ENCODE results near the gene SMPDL3B.

SMPDL3B gene, protein sequence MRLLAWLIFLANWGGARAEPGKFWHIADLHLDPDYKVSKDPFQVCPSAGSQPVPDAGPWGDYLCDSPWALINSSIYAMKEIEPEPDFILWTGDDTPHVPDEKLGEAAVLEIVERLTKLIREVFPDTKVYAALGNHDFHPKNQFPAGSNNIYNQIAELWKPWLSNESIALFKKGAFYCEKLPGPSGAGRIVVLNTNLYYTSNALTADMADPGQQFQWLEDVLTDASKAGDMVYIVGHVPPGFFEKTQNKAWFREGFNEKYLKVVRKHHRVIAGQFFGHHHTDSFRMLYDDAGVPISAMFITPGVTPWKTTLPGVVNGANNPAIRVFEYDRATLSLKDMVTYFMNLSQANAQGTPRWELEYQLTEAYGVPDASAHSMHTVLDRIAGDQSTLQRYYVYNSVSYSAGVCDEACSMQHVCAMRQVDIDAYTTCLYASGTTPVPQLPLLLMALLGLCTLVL

DNA sequence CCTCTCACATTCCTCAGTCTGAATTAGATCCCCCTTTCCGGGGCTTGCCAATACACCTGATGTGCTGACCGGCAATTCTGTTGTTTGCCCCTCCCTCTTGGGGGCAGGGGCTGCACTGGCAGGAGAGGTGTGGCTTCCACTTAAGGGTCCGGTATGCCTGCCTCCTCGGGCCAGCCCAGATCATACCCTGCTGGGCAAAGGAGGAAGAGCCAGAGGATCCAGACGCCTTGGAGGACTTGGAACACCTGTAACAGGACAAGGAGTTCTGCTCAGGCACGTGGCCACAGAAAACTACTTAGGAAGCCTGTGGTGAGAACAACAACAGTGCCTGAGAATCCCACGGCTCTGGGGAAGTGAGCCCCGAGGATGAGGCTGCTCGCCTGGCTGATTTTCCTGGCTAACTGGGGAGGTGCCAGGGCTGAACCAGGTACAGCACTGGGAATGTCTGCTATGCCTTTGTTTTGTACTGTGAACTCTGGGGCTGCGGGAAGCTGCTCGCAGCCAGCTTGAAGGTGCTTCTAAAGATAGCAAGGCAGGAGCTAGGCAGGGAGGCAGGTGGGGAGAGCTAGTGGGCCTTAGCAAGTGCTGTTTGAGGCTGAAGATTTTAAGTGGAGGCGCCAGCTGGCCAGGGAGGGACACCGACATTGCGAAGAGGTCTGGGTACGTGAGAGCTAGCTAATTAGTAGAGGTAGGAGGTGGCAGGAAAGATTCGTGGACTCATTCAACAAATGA, at the start of gene SMPDL3B:
TSS of gene SMPDL3B (plus strand) at position 183 of the 732 bp plus-strand sequence. CDS start at position 367, 184 bp downstream.
- DNase-seq = peak; percentile 80

DNA sequence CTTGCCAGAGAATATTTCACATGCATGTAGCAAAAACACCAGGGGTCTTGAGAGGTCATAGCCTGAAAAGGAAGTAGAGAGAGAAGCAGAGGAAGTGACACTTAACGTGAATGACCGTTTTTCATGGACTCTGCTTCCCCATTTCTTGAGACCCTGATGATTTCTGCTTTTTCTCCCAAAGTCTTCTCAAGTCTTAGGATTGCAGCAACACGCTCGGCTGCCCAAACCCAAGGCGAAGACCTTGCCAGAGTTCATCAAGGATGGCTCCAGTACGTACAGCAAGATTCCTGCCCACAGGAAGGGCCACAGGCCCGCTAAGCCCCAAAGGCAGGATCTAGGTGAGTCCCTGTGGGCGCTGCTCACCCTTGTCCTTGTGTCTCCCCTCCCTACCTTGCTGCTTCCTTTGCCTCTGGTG, 49.7 kb upstream of the SMPDL3B start:
- no peak for DNase-seq

DNA sequence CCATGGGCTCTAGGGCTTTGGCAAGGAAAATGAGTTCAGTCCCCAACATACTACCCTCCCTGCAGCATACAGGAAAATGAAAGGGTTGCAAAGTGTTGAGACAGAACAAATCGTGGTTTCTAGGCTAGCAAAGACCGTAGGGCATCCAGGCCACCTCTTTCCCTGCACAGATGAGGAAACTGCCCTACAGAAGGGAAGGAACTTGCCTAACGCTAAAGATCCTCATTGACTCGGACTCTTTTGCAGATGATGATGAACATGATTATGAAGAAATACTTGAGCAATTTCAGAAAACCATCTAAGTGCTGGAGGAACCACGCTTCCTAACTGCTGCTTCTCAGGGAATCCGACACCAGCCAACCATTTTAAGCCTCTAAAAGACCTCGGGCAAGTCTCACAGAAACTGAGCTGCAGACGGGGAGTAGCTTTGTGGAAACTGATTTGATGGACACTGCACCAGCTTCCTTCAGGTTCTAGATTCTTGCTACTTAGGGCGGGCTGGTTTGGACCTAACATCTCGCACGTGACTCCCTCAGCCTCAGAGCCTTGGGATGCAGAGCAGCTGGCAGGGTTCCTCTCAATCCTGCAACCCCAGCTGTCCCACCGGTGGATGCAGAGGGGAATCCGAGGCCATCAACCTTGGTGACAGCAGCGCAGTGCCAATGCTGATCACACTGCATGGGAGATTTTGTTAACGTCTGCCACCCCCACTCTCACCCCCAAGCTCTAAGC, 49.0 kb upstream of the SMPDL3B start:
- DNase-seq = no peak

DNA sequence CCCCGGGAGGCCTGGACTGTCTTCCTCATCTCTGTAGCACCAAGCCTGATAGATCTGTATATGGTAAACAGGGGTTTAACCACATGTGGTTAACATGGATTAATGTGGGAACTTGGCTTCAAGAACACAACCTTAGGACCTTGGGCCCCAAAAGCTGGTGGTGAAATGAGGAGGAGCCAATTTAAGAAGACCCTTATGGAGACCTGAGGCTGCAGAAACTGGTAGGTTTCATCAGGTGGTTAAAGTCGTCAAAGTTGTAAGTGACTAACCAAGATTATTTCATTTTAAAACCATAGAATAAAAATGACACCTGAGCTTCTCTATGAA, 48.5 kb upstream of the SMPDL3B start:
- DNase-seq = no peak

DNA sequence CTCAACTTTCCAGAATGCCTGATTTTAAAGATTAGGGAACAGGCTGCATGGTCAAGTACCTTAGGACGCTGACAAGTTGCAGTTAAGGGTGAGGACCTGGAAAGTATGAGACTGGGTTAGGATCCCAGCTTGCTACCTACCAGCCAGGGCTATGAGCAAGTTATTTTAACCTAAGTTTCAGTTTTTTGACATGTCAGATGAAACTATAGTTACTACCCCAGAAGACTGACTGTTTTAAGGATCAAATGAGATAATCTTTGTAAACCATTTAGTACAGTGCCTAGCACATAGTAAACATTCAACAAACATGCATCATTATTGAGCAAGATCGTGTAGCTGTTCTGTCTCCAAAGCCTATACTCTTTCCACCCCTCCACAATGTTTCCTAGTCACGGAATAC, 48.1 kb upstream of the SMPDL3B start:
- DNase-seq = no peak

DNA sequence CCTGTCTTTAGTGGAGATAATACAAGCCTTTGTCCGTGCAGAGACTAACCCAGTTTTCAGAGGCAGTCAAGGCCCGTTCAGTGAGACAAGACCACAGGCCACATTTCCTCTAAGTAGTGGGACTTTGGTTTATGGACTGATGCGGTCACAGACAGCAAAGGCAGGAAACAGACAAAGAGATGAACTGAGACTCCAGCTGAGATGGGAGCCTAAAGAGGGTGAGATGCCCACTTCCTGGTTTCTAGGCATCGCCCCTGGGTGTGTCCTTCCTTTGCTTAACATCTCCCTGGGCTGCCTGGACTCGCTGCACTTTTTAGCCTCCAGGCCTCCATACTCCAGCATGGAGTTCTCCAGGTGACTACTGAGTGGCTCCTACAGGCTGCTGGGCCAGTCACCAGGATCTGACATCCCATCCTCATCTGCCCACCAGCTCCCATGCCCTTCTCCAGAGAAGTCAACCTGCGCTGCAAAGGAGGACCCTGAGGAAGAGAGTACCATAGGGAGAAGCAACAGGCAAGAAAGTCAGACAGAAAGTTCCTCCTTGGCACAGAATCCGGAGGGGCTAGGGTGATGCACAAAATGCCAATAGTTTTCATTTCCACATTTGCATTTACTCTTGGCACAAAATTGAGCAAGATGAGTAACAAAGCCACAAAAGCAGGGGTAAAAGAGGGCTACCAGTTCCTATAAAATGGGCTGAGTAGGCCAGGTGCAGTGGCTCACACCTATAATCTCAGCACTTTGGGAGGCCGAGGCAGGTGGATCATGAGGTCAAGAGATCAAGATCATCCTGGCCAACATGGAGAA, 47.4 kb upstream of the SMPDL3B start:
- DNase-seq = no peak

DNA sequence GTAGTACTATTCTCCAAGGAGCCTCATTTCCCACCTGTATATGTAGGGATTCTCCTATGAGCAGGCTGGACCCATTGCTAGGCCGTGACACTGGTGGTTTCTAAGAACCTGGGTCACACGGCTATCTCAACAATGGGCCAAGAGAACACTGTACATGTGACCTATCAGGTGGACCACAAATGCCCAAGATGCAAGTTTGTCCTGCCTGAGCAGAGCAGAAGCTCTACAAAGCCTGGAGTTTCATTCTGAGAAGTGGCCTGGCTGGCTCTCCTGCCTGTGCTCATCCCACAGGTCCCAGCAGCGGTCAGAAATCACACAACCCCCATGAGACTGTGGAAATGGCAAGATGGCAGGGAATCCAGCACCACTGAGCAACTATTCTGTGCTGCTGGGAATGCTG, 45.3 kb upstream of the SMPDL3B start:
- DNase-seq = no peak

DNA sequence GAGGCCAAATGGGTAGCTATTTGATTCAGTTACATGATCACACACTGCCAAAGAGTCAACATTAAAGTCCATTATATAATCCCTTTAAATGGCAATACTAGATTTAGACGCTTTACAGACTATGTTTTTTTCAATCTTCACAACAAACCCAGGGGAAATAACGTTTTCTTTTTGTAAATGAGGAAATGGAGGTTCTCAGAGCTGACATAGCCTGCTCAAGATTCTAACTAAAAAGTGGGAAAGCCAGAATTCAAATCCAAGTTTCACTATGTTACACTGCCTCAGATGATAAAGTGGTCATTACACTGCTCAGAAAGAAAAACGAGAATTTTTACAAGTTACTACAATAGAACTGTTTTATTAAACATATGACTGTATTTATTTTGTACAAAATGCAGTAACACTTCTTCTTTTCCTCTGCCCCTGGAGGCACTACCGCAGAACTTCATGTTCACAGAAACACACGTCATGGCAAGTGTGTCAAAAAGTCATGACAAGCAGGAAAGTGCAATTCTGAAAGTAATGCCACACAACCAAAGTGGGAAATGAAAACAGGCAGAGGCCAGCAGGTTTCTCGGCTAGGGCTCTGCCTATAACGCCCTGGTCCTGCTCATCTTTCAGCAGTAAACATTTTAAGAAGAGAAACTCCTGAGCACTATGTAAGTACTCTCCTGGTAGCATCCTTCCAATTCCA, 43.5 kb upstream of the SMPDL3B start:
- DNase-seq = no peak

DNA sequence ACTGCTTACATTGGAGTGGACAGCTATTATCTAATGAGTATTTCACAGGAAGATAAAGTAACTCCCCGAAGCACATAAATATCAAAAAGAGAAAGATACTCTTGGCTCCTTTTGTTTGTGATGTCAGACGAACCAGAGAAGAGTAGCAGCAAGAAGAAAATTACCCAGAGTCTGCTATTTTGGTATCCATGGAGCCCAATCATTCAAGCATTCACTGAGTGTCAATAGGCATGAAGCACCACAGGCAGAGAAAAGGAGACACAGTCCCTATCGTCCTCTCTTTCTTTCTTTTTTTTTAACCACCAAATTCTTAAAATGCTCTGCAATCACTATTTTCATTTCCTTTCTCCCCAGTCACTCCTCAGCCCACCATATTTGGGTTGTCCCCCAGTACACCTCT, 40.3 kb upstream of the SMPDL3B start:
- no peak for DNase-seq

DNA sequence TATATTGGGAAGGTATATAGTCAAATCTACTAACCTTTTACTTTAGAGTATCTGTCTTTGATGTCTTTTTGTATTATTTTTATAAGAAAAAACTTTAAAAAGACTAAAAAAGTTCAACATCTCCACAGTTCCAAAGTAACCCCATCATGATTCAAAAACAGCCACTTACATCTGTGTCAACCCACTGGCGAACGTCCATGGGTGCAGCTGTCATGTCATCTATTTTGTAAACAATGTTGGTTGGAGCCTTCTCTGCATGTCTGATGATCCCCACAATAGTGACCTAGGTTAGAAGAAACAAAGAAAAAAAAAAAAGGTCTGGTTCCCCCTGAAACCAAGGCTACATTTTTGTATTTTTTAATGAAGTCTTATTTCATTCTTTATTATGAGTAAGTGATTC, 28.0 kb upstream of the SMPDL3B start:
- no peak for DNase-seq

DNA sequence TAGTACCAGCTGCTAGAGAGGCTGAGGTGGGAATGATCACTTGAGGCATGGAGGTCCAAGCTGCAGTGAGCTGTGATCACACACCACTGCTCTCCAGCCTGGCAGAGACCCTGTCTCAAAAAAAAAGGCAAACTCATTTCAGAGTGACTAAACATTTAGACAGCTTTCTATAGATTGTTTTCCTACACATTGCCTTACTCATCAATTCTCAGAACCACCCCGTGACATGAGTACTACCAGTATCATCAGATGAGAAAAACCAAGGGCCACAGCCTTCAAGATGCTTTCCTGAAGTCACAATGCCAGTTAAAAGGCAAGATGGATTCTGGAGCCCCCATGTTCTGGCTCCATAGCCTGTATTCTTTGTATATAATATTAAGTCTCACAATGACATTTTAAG, 22.4 kb upstream of the SMPDL3B start:
- DNase-seq = no peak

DNA sequence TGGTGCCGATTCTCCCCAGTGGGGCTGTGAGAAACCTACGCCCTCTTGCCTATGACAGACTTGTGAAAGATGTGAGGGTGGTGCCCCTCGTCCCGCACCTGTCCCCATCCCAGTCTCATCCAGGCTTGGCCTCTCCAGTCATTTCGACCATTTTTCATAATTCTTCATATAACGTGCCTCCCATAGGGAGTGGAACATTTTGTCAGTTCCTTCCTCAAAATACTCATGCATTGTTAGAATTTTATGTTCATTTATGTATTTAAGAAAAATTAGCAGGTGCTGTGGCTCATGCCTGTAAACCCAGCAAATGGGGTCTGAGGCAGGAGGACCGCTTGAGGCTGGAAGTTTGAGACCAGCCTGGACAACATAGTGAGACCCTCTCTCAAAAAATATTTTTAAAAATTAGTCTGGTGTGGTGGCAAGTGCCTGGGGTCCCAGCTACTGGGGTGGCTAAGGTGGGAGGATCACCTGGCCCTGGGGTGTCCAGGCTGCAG, 19.7 kb upstream of the SMPDL3B start:
- DNase-seq = no peak

DNA sequence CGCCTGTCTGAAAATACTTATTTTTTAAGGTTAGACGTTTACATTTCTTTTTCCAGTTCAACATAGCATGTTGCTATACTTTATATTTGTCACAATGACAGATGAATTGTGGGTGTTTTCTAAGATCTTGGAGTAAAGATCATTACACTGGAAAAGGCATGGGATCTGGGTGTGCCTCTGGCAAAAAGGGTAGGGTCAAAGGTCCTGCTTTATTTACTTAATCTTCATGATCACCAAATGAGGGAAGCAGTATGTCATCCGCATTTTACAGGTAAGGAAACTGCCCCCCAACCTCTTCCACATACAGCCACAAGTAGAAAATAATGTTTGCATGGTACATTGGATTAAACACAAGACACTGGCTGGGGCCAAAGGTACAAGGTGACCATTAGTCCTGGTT, 12.5 kb upstream of the SMPDL3B start:
- no peak for DNase-seq

DNA sequence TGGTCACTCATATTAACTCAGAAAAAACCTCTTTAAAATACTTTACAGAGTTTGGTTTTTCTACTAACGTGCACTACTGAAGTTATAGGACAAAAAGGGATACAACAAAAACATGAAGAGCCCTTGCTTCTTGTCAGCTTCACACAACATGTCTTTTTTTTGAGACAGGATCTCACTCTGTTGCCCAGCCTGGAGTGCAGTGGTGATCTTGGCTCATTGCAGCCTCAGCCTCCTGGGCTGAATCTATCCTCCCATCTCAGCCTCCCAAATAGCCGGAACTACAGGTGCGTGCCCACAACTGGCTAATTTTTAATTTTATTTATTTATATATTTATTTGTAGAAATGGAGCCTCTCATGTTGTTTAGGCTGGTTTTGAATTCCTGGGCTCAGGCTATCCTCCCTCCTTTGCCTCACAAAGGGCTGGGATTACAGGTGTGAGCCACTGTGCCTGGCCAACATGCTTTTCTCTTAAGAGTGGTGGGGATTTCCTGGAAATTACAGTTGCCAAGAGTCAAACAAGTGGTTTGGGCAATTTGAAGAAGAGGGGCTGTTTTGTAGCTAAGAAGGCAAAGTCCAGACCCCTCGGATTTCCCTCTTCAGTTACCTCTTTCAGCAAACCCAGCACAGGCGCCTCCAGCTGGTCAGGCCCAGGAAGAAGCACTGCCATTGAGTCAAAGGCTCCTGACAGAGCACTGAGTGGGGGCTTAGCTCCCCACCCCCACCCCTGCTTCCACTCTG, 6.4 kb upstream of the SMPDL3B start:
- no peak for DNase-seq

DNA sequence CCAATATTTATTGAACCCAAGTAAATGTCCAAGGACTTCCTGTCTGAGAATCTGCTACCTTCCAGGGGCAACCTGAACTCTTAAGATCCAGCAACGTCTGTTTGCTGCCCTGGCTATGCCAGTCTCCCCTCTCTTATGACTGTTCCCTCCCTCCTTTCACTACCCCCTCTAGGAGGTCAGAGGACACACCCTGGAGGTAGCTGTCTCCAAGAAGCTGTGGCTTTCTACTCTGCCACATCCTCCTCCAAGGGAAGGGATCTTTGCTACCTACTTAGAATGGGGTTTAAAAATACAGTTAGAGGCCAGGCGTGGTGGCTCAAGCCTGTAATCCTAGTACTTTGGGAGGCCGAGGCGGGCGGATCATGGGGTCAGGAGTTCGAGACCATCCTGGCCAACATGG, 3.6 kb upstream of the SMPDL3B start:
- no peak for DNase-seq

DNA sequence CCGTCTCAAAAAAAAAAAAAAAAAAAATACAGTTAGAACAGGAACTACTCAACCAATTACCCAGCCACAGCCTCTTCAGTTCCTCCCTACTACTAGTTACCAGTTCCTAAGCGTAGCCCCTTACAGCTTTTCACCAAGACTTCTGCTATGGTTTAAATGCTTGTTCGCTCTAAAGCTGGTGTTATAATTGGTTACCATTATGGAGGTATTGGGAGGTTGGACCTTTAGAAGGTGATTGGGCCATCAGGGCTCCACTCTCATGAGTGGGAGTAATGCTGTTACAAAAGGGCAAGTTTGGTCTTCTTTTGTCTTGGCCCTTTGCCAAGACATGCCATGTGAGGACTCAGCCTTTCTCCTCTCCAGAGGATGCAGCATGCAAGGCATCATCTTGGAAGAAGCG, 3.0 kb upstream of the SMPDL3B start:
- no peak for DNase-seq

DNA sequence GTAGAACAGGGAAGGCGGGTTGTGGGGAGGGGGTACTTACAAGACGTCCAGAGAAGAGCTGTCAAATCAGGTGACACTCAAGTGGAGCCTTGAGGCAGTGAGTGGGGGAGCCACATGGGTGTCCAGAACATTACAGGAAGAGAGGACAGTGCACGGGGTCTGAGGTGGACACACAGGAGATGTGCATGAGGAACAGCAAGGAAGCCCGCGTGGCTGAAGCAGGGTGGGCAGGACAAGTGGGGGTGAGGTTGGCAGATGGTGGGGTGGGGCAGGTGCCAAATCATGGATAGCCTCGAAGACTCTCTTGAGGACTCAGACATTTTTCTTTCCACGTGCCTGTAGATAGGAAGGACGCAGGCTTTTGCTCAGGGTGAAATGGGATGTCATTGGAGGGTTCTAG, 921 bp downstream of the SMPDL3B start:
- DNase-seq = peak; percentile 47

DNA sequence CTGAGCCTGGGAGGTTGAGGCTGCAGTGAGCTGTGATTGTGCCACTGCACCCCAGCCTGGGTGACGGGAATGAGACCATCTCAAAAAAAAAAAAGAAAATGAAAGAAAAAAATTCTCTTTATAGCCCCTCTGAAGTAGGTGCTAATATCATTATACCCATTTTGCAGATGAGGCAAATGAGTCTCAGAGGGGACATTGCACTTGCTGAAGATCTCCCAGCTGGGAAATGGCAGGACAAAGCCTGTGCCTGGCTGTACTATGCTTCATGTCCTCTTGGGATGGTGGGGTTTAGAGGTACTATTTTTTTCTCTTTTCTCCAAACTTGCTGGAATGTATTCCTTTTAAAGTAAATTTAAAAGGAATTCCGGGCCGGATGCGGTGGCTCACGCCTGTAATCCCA, 1.6 kb downstream of the SMPDL3B start:
- DNase-seq = no peak

DNA sequence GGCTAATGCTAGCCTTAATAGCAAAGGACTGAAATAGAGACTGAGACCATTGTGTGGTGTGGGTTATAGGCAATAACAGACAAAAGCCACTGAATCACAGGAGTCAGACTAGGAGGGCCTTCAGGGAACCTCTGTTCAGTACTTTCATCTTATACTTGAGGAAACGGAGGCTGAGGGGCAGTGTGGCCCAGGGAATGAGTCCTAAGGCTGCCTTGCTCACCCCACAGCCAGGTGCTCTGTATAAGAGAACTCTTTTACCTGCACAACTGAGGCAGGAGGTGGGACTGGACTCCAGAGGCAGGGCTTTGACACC, 2.7 kb downstream of the SMPDL3B start:
- DNase-seq = no peak

DNA sequence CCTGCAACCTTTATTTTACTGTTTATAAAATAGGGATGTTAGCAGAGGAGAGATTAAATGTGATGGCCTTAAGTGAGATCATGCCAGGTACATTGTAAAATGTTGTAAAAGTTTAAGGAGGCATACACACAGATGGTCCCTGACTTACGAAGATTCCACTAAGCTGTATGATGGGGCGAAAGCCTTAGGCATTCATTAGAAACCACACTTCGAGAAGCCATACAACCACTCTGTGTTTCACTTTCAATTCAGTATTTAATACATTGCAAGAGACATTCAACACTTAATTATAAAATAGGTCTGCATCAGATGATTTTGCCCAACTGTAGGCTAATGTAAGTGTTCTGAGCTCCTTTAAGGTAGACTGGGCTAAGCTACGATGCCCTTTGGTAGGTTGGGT, 3.7 kb downstream of the SMPDL3B start:
- no peak for DNase-seq

DNA sequence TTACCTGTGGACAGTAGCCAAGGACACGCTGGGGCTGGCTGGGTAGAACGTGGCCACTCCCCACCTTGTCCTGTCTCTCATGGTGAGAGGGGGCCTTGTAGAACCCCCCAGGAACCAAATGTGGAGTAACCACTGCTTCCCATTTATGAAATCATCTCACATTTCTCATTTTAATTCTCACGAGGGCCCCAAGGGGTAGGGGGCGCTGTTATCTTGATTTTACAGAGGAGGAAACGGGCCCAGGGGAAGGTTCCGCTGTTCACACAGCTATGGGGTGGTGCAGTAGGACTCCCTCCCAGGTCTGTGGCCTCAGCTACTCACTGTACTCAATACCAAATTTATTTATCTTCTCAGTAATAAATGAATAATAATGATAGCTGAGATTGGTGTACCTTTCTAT, 5.5 kb downstream of the SMPDL3B start:
- no peak for DNase-seq
